Measurements from ENCODE around the gene GALNT10. TPM values are rescaled to one million over a fixed set of nuclear protein-coding genes. Genes with fewer than 3 reads are reported as not detected.

GALNT10 gene
- polyA plus RNA-seq, 1 donor (not counting 4 experiments of a cell fraction or from before 2014, with no cell fraction given): 17.9 TPM

DNA sequence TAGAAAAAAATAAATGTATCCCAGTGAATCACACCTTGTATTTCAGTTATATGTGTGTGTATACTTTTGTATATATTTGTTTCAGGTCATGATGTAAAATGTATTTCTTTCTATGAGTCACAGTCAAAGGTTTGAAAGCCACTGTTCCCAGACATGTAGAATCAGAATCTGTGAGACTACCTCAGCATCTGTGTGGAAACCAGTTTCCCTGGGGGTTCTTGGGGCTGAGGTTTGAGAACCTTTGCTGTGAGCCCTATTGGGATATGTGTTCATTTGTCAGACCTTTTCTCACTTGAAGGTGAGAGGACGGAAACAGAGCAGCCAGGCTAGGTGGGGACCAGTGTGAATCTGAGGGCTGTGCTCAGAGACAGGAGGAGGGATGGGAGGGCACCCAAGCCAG is 176.6 kb downstream of the GALNT10 start:
- DNase-seq (ENCODE audit: low read depth, low spot score): no peak
- no peak overlapping the region for H3K9ac ChIP-seq (ENCODE audit: control insufficient read depth, extremely low read depth, insufficient read depth, low read length)
- H3K36me3 ChIP-seq (ENCODE audit: control insufficient read depth in 2 of 2, extremely low read depth in 1 of 2, insufficient read depth in 2 of 2, low read length in 2 of 2): no peaks in the 10 kb centered on the region
- H3K27ac ChIP-seq (ENCODE audit: control insufficient read depth, insufficient read depth, low read length): peak overlapping the region; percentile 58
- no peak overlapping the region for H3K4me3 ChIP-seq (ENCODE audit: control insufficient read depth in 2 of 3, extremely low read depth in 1 of 3, insufficient read depth in 2 of 3, low read depth in 1 of 3, low read length in 3 of 3)
- dilution Hi-C loops (cut with MboI; ENCODE audit: extremely low pct_ligation_motif_present, low sequenced_read_pairs): no loop called here
- no peaks in the 10 kb centered on the region for H3K9me1 ChIP-seq (ENCODE audit: control insufficient read depth, extremely low read depth, insufficient read depth, low read length)
- peaks cover 62% of the 10 kb centered on the region for H3K4me1 ChIP-seq (ENCODE audit: control insufficient read depth, extremely low read depth, insufficient read depth, low read length)
- no peaks in the 10 kb centered on the region for H3K27me3 ChIP-seq (ENCODE audit: control insufficient read depth, extremely low read depth, insufficient read depth, low read length)
- H3K9me3 ChIP-seq (ENCODE audit: control insufficient read depth, low read depth, low read length): no peaks in the 10 kb centered on the region
- TF ChIP-seq, protein P1, sequence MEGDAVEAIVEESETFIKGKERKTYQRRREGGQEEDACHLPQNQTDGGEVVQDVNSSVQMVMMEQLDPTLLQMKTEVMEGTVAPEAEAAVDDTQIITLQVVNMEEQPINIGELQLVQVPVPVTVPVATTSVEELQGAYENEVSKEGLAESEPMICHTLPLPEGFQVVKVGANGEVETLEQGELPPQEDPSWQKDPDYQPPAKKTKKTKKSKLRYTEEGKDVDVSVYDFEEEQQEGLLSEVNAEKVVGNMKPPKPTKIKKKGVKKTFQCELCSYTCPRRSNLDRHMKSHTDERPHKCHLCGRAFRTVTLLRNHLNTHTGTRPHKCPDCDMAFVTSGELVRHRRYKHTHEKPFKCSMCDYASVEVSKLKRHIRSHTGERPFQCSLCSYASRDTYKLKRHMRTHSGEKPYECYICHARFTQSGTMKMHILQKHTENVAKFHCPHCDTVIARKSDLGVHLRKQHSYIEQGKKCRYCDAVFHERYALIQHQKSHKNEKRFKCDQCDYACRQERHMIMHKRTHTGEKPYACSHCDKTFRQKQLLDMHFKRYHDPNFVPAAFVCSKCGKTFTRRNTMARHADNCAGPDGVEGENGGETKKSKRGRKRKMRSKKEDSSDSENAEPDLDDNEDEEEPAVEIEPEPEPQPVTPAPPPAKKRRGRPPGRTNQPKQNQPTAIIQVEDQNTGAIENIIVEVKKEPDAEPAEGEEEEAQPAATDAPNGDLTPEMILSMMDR (optimal IDR thresholded peaks at IDR 0.05 in 1 of 3, IDR thresholded peaks at IDR 0.05 in 1 of 3, conservative IDR thresholded peaks at IDR 0.05 in 1 of 3; ENCODE audit: extremely low read depth in 1 of 3, insufficient read depth in 2 of 3, low read length in 3 of 3): no peak
- TF ChIP-seq EZH2 (IDR thresholded peaks at IDR 0.05; ENCODE audit: low read length): no peak
- no peak for FAIRE-seq
- no peak overlapping the region for H2AFZ ChIP-seq (ENCODE audit: control insufficient read depth, low read length)
- H3K4me2 ChIP-seq (ENCODE audit: control insufficient read depth, extremely low read depth, insufficient read depth, low read depth, low read length): no peak overlapping the region
- H4K20me1 ChIP-seq (ENCODE audit: control insufficient read depth, extremely low read depth, insufficient read depth, low read length): no peaks in the 10 kb centered on the region
- no peaks in the 10 kb centered on the region for H3K79me2 ChIP-seq (ENCODE audit: control insufficient read depth, insufficient read depth, low read length)

DNA sequence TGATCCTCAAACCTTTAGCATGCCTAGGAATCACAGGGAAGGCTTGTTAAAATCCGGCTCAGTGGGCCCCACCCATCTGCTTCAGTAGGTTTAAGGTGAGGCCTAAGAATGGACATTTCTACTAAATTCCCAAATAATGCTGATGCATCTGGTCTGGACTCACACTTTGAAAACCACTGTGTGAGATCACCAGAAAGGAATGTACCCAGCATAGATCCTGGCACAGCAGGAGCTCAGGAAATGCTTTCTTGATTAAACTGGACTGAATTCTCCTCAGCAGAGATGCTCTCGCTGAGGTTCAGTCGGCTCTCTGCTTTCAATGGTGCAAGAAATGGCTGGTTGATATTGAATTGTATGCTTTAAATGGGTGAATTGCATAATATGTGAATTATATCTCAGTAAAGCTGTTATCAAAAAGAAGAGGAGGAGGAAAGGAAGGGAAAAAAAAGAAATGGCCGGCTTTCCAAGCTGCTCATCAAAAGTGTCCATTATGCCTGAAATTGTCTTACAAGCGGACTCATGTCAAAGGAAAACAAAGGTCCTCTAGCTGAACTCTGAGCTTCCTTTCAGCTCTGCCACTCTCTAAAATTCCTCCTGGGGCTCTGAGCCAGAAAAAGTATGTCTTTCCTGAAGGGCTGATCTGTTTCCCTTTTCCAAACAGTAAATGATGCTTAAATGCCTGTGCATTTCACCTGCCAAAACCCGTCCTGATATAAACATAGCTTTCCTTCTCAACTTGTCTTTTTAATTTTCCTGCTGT is 177.7 kb downstream of the GALNT10 start:
- Histone ChIP-seq H3K9ac (ENCODE audit: control insufficient read depth, extremely low read depth, insufficient read depth, low read length) (no peak overlapping the region), H2AFZ (ENCODE audit: control insufficient read depth, low read length) (no peak overlapping the region), H3K4me1 (ENCODE audit: control insufficient read depth, extremely low read depth, insufficient read depth, low read length) (peaks cover 62% of the 10 kb centered on the region), H3K79me2 (ENCODE audit: control insufficient read depth, insufficient read depth, low read length) (no peaks in the 10 kb centered on the region), H3K27ac (ENCODE audit: control insufficient read depth, insufficient read depth, low read length) (peak overlapping the region; percentile 58), H3K9me1 (ENCODE audit: control insufficient read depth, extremely low read depth, insufficient read depth, low read length) (no peaks in the 10 kb centered on the region), H3K36me3 (ENCODE audit: control insufficient read depth in 2 of 2, extremely low read depth in 1 of 2, insufficient read depth in 2 of 2, low read length in 2 of 2) (no peaks in the 10 kb centered on the region), H3K9me3 (ENCODE audit: control insufficient read depth, low read depth, low read length) (no peaks in the 10 kb centered on the region), H4K20me1 (ENCODE audit: control insufficient read depth, extremely low read depth, insufficient read depth, low read length) (no peaks in the 10 kb centered on the region), H3K4me3 (ENCODE audit: control insufficient read depth in 2 of 3, extremely low read depth in 1 of 3, insufficient read depth in 2 of 3, low read depth in 1 of 3, low read length in 3 of 3) (peak overlapping the region in 1 of 3 experiments; percentile 1), H3K27me3 (ENCODE audit: control insufficient read depth, extremely low read depth, insufficient read depth, low read length) (no peaks in the 10 kb centered on the region), H3K4me2 (ENCODE audit: control insufficient read depth, extremely low read depth, insufficient read depth, low read depth, low read length) (peak overlapping the region; percentile 66)
- dilution Hi-C loops (cut with MboI; ENCODE audit: extremely low pct_ligation_motif_present, low sequenced_read_pairs): no loop called here
- FAIRE-seq: peak; percentile 94
- TF ChIP-seq, protein P1 (optimal IDR thresholded peaks at IDR 0.05 in 1 of 3, IDR thresholded peaks at IDR 0.05 in 1 of 3, conservative IDR thresholded peaks at IDR 0.05 in 1 of 3; ENCODE audit: extremely low read depth in 1 of 3, insufficient read depth in 2 of 3, low read length in 3 of 3): no peak
- TF ChIP-seq EZH2 (IDR thresholded peaks at IDR 0.05; ENCODE audit: low read length): no peak
- DNase-seq (ENCODE audit: low read depth, low spot score): peak; percentile 84

All from keratinocyte (primary cell).